Lower leg skin (tissue), 4 donors: Measurements from ENCODE around the gene DHDH. TPM values are rescaled to one million over a fixed set of nuclear protein-coding genes. Genes with fewer than 3 reads are reported as not detected.

Source experiments
- DNase-seq, 2 donors: peaks; one replicate each; pipeline ENCODE4 v3.0.0-alpha.2; 2019; ENCODE audit warnings: low spot score in 2 of 2
- H3K4me3 ChIP-seq: fragments of 200-600 bp; sonication (generic); 2 replicates; pipeline ENCODE4 v1.5.1; 2017; ENCODE audit warnings: mild to moderate bottlenecking, low read depth; ENCODE audit not compliant: poor library complexity, severe bottlenecking
- CTCF ChIP-seq, 3 donors: fragments of 450-650 bp; IDR thresholded peaks; one replicate each; pipeline ENCODE4 v1.5.1; 2016; ENCODE audit warnings: antibody characterized with exemption in 3 of 3, mild to moderate bottlenecking in 3 of 3, moderate library complexity in 2 of 3
- POLR2A ChIP-seq, 2 donors: fragments of 450-650 bp; IDR thresholded peaks; one replicate each; pipeline ENCODE4 v1.6.1; 2016 to 2017; ENCODE audit warnings: antibody characterized with exemption in 2 of 2, mild to moderate bottlenecking in 1 of 2, moderate library complexity in 1 of 2
- WGBS, 2 donors: methylation state at CpG; one replicate each; pipeline ENCODE4 v1.1.5; 2018; 5-methylcytosine and 5-hydroxymethylcytosine counted together
- intact Hi-C: fragments of 100-400 bp; cut with DNase I; formaldehyde crosslinking; loops from one replicate; pipeline ENCODE4 v1.15.0; 2023; ENCODE audit warnings: low total_unique reads
- total RNA-seq, 4 donors: library from RNA; depleted of rRNA; stranded (reverse); fragments of >200 nt; gene quantifications; one replicate each; pipeline ENCODE4 v1.1.0, GENCODE V29; 2016

Gene DHDH
- total RNA-seq, 4 donors from 2014 or later = not detected

DNA sequence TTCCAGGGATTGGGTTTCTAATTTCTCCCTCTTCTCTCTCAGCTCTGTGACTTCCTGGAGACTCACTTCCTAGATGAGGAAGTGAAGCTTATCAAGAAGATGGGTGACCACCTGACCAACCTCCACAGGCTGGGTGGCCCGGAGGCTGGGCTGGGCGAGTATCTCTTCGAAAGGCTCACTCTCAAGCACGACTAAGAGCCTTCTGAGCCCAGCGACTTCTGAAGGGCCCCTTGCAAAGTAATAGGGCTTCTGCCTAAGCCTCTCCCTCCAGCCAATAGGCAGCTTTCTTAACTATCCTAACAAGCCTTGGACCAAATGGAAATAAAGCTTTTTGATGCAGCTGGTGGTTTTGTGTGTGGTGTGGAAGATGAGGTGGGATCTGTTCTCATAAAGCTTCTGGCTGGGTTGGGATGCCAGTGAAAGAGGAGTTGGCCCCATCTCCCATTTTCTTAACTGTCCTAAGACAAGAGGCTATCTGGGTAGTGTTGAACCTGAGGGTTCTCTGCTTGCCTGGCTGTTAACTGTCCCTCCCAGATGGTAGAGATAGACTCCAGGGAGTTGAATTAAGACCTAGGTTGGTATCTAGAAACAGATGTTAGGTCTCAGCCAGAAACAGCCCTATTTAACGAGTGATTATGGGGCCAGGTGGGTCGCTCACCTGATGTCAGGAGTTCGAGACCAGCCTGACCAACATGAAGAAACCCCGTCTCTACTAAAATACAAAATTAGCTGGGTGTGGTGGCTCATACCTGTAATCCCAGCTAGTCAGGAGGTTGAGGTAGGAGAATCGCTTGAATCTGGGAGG lies 33.2 kb downstream of the DHDH start:
- TF ChIP-seq CTCF (IDR thresholded peaks at IDR 0.05) (no peak), POLR2A (IDR thresholded peaks at IDR 0.05) (no peak)
- DNase-seq = no peak
- H3K4me3 ChIP-seq = peak overlapping the region; percentile 80
- WGBS, 2 donors = 84 to 85% methylated on average over 10 of the region's 10 CpGs
- intact Hi-C loops = no loop called here

- DNase-seq = no peak
- 67 to 75% methylated on average over 14 of the region's 14 CpGs for WGBS, 2 donors
- TF ChIP-seq CTCF (IDR thresholded peaks at IDR 0.05) = no peak
- no peak for TF ChIP-seq POLR2A (IDR thresholded peaks at IDR 0.05)
- intact Hi-C loops = no loop called here
- no peak overlapping the region for H3K4me3 ChIP-seq
Observed at GRCh38 chr19:48967346-48968178, 34.1 kb downstream of the DHDH start.

DNA sequence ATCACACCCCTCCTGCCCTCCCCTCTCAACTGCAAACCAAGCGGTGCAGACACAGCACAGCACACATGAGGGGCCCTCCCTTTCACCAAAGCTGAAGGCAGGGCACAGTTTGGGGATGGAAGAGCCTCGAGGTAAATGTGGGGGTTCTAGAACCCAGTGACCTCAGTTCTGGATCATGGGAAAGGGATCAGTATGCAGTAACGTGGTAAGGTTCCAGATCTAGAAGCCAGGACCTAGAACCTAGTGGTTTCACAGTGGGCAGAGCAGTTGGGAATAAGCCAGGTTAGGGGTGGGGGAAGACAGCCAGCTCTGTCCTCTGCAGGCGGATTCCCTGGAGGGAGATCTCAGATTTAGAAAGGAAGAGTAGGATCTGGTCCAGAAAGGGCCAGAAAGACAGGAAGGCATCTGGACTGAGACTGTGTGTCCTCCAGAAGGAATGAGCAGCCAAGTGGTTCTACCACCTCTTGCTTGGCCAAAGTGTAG lies 34.7 kb downstream of the DHDH start:
- intact Hi-C loops = no loop called here
- 49 to 53% methylated on average over 4 of the region's 4 CpGs for WGBS, 2 donors

DNA sequence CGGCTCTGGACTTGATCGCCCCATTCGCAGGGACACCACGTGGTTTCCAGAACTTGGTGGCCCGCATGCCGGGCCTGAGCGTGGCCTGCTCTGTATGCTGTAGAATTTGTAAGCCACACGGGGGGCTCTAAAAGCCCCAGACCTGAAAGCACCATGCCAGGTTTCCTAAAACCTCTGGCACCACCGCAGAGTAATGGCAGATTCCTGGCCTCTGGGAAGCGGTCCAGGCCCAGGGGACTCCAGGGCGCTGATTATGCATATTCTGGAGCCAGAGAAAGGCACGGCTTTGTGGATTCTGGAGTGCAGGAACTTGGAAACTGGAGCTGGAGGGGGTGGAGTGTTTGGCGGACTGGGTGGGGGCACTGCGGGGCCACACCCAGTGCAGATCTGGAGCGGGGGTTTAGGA lies 35.3 kb downstream of the DHDH start:
- no peak for DNase-seq
- TF ChIP-seq POLR2A (IDR thresholded peaks at IDR 0.05) (no peak), CTCF (IDR thresholded peaks at IDR 0.05) (no peak)
- 66 to 67% methylated on average over 15 of the region's 15 CpGs for WGBS, 2 donors
- no peak overlapping the region for H3K4me3 ChIP-seq
- intact Hi-C loops = no loop called here

More for the DNA sequence above, 34.7 kb downstream of the DHDH start:
- no peak for TF ChIP-seq POLR2A (IDR thresholded peaks at IDR 0.05)
- TF ChIP-seq CTCF (IDR thresholded peaks at IDR 0.05) = no peak
- no peak for DNase-seq
- H3K4me3 ChIP-seq = no peak overlapping the region

- intact Hi-C loops = no loop called here
- TF ChIP-seq CTCF (IDR thresholded peaks at IDR 0.05) = no peak
- no peak for TF ChIP-seq POLR2A (IDR thresholded peaks at IDR 0.05)
- DNase-seq = no peak
- no peak overlapping the region for H3K4me3 ChIP-seq
- 91 to 95% methylated on average over 39 to 43 of the region's 45 CpGs for WGBS, 2 donors
Observed at GRCh38 chr19:48969276-48970138, 36.0 kb downstream of the DHDH start.
